Lung (tissue), 12 donors: Measurements from ENCODE around the gene NEUROD2. TPM values are rescaled to one million over a fixed set of nuclear protein-coding genes. Genes with fewer than 3 reads are reported as not detected.

Experiments
- ATAC-seq: fragments of 200-7000 bp; cut with Tn5 transposase; one replicate; pipeline ENCODE4 v1.9.1; 2020; ENCODE audit warnings: moderate number of reproducible peaks; ENCODE audit not compliant: insufficient read depth, low FRiP score
- DNase-seq, 3 donors: peaks; one replicate each; pipeline ENCODE4 v3.0.0-alpha.2; 2013 to 2017
- H3K27ac ChIP-seq, 2 donors: one replicate each; pipeline ENCODE4 v1.5.1; 2013; ENCODE audit warnings: mild to moderate bottlenecking in 2 of 2, moderate library complexity in 2 of 2, control low read depth in 1 of 2, inconsistent platforms in 1 of 2, low read depth in 1 of 2, low read length in 1 of 2
- H3K27me3 ChIP-seq, 3 donors: one replicate each; pipeline ENCODE4 v1.5.1; 2013; ENCODE audit warnings: low read length in 2 of 3; ENCODE audit not compliant: control insufficient read depth in 3 of 3, insufficient read depth in 3 of 3
- H3K36me3 ChIP-seq, 4 donors: one replicate each; pipeline ENCODE4 v1.5.1; 2013; ENCODE audit warnings: low read length in 4 of 4, mild to moderate bottlenecking in 1 of 4, moderate library complexity in 1 of 4; ENCODE audit not compliant: control insufficient read depth in 4 of 4, insufficient read depth in 4 of 4
- H3K4me1 ChIP-seq, 5 donors: one replicate each; pipeline ENCODE4 v1.5.1; 2013; ENCODE audit warnings: low read length in 5 of 5, mild to moderate bottlenecking in 2 of 5, moderate library complexity in 1 of 5; ENCODE audit not compliant: control insufficient read depth in 5 of 5, insufficient read depth in 5 of 5
- H3K4me3 ChIP-seq: one replicate; pipeline ENCODE4 v1.5.1; 2013; ENCODE audit warnings: mild to moderate bottlenecking, control low read depth, moderate library complexity
- H3K9ac ChIP-seq, 2 donors: one replicate each; pipeline ENCODE4 v1.5.1; 2013; ENCODE audit warnings: low read length in 2 of 2, control low read depth in 1 of 2; ENCODE audit not compliant: insufficient read depth in 1 of 2
- H3K9me3 ChIP-seq, 4 donors: one replicate each; pipeline ENCODE4 v1.5.1; 2013; ENCODE audit warnings: low read length in 3 of 4, mild to moderate bottlenecking in 1 of 4, moderate library complexity in 1 of 4; ENCODE audit not compliant: control insufficient read depth in 4 of 4, insufficient read depth in 3 of 4
- WGBS, 2 donors: extraction: QIAGEN DNeasy Blood & Tissue Kit; methylation state at CpG; one replicate each; pipeline ENCODE4 v1.1.7; 2013; 5-methylcytosine and 5-hydroxymethylcytosine counted together
- polyA plus RNA-seq, 2 donors: library from polyadenylated mRNA; stranded (reverse); fragments of 200-250 nt; gene quantifications; one replicate each; pipeline ENCODE4 v1.2.1, GENCODE V29; 2013
- total RNA-seq, 2 donors: library from RNA; depleted of rRNA in 1 of 2; stranded (reverse); fragments of >200 nt in 1 of 2; gene quantifications; one replicate each; pipeline ENCODE4 v1.2.1, GENCODE V29; 2014 to 2021
- TF ChIP-seq, protein P1 (sequence below): IDR thresholded peaks from 2 replicates; pipeline ENCODE4 v1.5.1; 2012; ENCODE audit warnings: mild to moderate bottlenecking; ENCODE audit errors: control extremely low read depth, extremely low read depth
- donor health status: control.
- donor health status: control.
- donor health status: Bipolar disorder and iron deficiency.
- donor health status: healthy.
- donor health status: DM: yes; HTN: yes; CAD: no.

The NEUROD2 gene
- total and polyA plus RNA-seq, 4 donors = 0.04 TPM; not detected in 3

DNA sequence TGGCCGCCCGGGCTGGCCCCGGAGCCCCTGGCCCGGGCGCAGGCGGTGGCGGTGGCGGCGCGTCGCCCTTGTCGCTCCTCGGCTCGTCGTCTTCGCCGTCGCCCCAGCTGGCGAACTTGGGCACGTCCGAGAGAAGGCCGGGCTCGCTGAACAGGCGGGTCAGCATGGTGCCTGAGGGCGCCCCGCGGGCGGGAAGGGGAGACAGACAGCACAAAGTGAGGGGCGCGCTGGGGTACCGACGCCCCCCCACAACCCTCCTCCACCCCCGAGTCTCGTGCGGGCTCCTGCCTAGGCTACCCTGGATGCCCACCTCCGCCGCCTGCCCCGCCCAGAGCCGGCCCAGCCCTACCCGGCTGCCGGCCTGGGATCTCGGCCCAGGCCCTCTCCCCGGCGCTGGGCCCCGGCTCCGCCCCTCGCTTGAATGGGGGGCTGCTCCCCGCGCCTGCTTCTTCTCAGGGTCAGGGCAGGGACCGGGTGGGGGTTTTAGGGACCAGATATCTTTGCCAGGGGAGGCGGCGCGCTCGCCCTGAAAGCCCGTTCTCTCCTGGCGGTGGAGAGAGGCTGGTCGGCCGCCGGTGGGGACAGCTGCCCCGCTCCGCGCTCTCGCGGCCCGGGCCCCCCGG lies 1.2 kb downstream of the NEUROD2 start:
- WGBS, 2 donors = 1 to 2% methylated on average over 47 to 66 of the region's 66 CpGs
- peaks cover 21 to 85% (median 70%) of the 10 kb centered on the region in 3 donors for H3K27me3 ChIP-seq
- DNase-seq = no peak
- H3K27ac ChIP-seq = no peak overlapping the region
- ATAC-seq = no peak
- H3K9me3 ChIP-seq = peaks cover 0 to 2% (median 0%) of the 10 kb centered on the region in 4 donors
- H3K36me3 ChIP-seq = no peaks in the 10 kb centered on the region
- no peak overlapping the region for H3K4me3 ChIP-seq
- TF ChIP-seq, protein P1, sequence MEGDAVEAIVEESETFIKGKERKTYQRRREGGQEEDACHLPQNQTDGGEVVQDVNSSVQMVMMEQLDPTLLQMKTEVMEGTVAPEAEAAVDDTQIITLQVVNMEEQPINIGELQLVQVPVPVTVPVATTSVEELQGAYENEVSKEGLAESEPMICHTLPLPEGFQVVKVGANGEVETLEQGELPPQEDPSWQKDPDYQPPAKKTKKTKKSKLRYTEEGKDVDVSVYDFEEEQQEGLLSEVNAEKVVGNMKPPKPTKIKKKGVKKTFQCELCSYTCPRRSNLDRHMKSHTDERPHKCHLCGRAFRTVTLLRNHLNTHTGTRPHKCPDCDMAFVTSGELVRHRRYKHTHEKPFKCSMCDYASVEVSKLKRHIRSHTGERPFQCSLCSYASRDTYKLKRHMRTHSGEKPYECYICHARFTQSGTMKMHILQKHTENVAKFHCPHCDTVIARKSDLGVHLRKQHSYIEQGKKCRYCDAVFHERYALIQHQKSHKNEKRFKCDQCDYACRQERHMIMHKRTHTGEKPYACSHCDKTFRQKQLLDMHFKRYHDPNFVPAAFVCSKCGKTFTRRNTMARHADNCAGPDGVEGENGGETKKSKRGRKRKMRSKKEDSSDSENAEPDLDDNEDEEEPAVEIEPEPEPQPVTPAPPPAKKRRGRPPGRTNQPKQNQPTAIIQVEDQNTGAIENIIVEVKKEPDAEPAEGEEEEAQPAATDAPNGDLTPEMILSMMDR = no peak
- peaks cover 0 to 20% (median 4%) of the 10 kb centered on the region in 5 donors for H3K4me1 ChIP-seq
- no peak overlapping the region for H3K9ac ChIP-seq

DNA sequence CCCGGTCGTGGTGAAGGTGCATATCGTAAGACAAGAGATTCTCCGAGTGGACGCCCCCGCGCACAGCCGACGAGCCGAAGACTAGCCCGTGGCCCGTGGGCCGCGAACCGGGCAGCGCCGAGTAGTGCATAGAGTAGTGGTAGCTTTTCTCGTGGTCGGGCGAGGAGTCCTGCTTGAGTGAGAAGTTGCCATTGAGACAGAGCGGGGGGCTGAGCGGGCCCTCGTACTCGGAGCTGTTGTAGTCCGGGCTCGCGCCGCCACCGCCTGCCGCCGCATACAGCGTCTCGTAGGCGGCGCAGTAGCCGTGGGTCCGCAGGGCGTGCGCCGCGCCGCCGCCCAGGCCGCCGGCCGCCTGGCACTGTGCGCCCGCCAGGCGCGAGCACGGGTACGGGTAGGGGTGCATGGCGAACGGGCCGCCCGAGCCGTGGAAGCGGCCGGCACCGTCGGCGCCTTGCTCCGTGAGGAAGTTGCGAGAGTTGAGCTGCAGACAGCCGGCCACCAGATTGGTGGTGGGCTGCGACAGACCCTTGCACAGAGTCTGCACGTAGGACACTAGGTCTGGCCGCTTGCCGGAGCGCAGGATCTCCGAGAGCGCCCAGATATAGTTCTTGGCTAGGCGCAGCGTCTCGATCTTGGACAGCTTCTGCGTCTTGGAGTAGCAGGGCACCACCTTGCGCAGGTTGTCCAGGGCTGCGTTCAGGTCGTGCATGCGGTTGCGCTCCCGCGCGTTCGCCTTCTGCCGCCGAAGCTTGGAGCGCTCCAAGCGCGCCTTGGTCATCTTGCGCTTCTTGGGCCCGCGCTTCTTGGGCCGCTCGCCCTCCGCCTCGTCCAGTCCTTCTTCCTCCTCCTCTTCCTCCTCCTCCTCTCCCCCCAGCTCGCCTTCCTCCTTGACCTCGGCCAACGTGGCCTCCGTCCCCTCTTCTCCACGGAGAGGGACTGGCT lies 2.0 kb downstream of the NEUROD2 start:
- H3K4me1 ChIP-seq = peaks cover 0 to 20% (median 4%) of the 10 kb centered on the region in 5 donors
- TF ChIP-seq, protein P1 = no peak
- no peak overlapping the region for H3K27ac ChIP-seq
- peaks cover 0 to 2% (median 0%) of the 10 kb centered on the region in 4 donors for H3K9me3 ChIP-seq
- ATAC-seq (no peak), DNase-seq (peak in 1 of 3 donors; percentile 22)
- no peak overlapping the region for H3K9ac ChIP-seq
- no peaks in the 10 kb centered on the region for H3K36me3 ChIP-seq
- 1 to 2% methylated on average over 90 to 102 of the region's 102 CpGs for WGBS, 2 donors
- H3K27me3 ChIP-seq = peaks cover 24 to 85% (median 78%) of the 10 kb centered on the region in 3 donors
- no peak overlapping the region for H3K4me3 ChIP-seq

DNA sequence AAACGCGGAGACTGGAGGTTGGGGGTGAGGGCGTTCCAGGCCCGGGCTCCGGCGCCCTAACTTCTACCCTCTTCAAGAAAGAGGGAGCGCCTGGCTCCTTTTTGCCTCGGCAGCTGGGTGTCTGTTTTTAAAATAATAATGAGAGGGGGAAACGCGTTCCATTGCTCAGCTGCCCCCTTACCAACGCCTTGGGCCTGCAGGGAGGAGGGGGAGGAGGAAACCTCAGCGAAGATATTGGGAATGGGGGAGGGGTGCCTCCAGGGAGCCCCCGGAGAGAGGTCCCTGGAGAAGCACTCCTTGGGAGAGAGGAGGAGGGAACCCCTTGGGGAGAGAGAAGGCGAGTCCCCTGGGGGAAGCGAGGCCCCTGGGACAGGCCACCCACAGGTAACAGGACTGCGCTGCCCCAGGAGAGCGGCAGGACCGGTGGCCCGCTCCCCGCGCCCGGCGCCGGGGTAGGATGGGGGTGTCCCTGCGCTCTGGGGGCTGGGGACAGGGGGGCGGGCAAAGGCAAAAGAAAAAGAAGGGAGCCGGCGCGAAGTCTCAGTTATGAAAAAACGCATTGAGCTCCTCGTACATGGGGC lies 2.7 kb downstream of the NEUROD2 start:
- Histone ChIP-seq H3K4me3 (no peak overlapping the region), H3K27me3 (peaks cover 24 to 88% (median 83%) of the 10 kb centered on the region in 3 donors), H3K27ac (no peak overlapping the region), H3K9me3 (peaks cover 0 to 2% (median 0%) of the 10 kb centered on the region in 4 donors), H3K4me1 (peaks cover 0 to 20% (median 4%) of the 10 kb centered on the region in 5 donors), H3K36me3 (no peaks in the 10 kb centered on the region), H3K9ac (no peak overlapping the region)
- ATAC-seq = no peak
- DNase-seq = no peak
- 3 to 7% methylated on average over 29 to 31 of the region's 31 CpGs for WGBS, 2 donors
- TF ChIP-seq, protein P1 = no peak
